ENCODE results near the gene CATSPERD. TPM values are rescaled to one million over a fixed set of nuclear protein-coding genes. Genes with fewer than 3 reads are reported as not detected.

The CATSPERD gene
- total and polyA plus RNA-seq, 3 experiments from 2014 or later, result not detected

DNA sequence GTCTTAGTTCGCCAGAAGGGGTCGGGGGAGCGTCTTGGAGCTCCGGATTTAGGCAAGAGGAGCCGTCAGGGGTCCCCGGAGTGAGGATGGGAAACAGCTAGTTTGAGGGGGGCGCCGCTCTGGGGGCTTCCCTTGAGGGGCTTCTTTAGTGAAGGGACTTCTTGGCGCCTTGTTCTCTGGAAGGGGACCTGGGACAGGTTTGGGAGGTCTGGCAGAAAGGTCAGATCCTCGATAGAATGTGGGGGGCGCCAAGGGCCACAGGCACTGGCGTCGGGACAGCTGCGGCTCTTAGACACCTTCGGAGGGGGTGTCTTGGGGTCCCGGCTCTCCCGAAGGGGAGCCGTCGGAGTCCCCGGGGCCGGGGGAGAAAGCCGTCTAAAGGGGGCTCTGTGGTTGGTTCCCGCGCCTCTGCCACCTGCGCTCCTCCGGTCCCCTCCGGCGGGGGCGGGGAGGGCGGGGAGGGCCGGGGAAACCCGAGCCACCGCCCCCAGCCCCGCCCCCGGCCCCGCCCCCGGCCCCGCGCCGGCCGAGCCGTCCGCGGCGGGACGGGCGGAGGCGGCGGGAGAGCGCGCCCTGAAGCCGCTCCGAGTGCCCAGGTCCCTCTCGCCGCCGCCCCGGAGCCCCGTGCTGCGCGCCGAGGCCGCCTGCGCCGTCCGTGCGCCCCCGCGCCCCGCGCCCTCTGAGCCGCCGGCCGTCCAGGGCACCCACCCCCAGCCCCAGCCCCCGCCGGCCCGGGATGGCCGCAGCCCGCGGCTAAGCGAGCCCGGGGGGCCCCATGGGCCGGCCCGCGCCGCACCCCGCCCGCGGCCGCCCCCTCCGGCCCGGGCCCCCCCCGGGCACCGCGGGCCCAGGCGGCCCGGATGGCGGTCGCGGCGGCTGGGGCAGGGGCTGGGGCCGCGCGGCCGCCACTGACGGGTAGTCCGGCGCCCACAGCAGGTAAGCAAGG, 84.4 kb downstream of the CATSPERD start, which contains the start of gene NRTN:
Gene NRTN, plus strand, starts transcription at position 552 of the 946 bp plus-strand sequence. CDS start 19,099 bp downstream, outside the sequence.
- H3K9me3 Mint-ChIP-seq, result no peaks in the 10 kb centered on the region
- ChIA-PET CTCF (interaction anchor here (0.7 to 2.5 kb wide), 25 partner anchors 8 to 223 kb away, joined by 3 to 44 read pairs (median 4); partner anchors contain the start of genes DUS3L, LONP1, NDUFA11 and VMAC), POLR2A (interaction anchor here (0.6 to 1.5 kb wide), 4 partner anchors 20 to 222 kb away, joined by 3 to 13 read pairs (median 3); partner anchors contain the start of genes NDUFA11 and VMAC)
- peak within 1 kb of the TSS; percentile 75 for H3K4me3 ChIP-seq (ENCODE audit: low read length)
- peak within 1 kb of the TSS; percentile 22 for H3K27ac ChIP-seq (ENCODE audit: low read depth, low read length)
- peaks cover 11 to 18% of the 10 kb centered on the region in 2 donors for H3K27me3 Mint-ChIP-seq
- no peaks in the 10 kb centered on the region for H3K36me3 Mint-ChIP-seq
- H3K27me3 ChIP-seq (ENCODE audit: insufficient read depth, low read length, poor library complexity, severe bottlenecking), result peaks cover 18% of the 10 kb centered on the region
- H3K4me1 Mint-ChIP-seq, result peaks cover 9 to 27% (median 20%) of the 10 kb centered on the region in 3 donors
- no peaks in the 10 kb centered on the region for H3K36me3 ChIP-seq (ENCODE audit: insufficient read depth, low read length)
- no peaks in the 10 kb centered on the region for H3K9me3 ChIP-seq (ENCODE audit: low read length)
- peak within 1 kb of the TSS in 7 of 8 donors; percentile 29 to 88 (median 68) for H3K27ac Mint-ChIP-seq
- peaks cover 20% of the 10 kb centered on the region for H3K4me1 ChIP-seq (ENCODE audit: insufficient read depth, low read length)
- H3K4me3 Mint-ChIP-seq, result peak within 1 kb of the TSS; percentile 27 to 87 (median 67)
- DNase-seq, result peak in 4 of 5 donors; percentile 23 to 46 (median 38)

- Mint-ChIP-seq H3K9me3 (no peaks in the 10 kb centered on the region), H3K4me1 (peaks cover 9 to 27% (median 20%) of the 10 kb centered on the region in 3 donors), H3K4me3 (peak overlapping the region in 6 of 7 donors; percentile 11 to 81 (median 68)), H3K27ac (peak overlapping the region in 1 of 8 donors; percentile 55), H3K27me3 (peaks cover 9 to 16% of the 10 kb centered on the region in 2 donors), H3K36me3 (no peaks in the 10 kb centered on the region)
- ChIA-PET CTCF (interaction anchor here (1.1 kb wide), 1 partner anchor 13 kb away, joined by 3 read pairs; no protein-coding TSS in a partner anchor), POLR2A (no interaction called here)
- DNase-seq, result peak; percentile 26 to 73 (median 44)
- no peaks in the 10 kb centered on the region for H3K36me3 ChIP-seq (ENCODE audit: insufficient read depth, low read length)
- peaks cover 20% of the 10 kb centered on the region for H3K4me1 ChIP-seq (ENCODE audit: insufficient read depth, low read length)
- no peak overlapping the region for H3K27ac ChIP-seq (ENCODE audit: low read depth, low read length)
- peaks cover 10% of the 10 kb centered on the region for H3K27me3 ChIP-seq (ENCODE audit: insufficient read depth, low read length, poor library complexity, severe bottlenecking)
- no peaks in the 10 kb centered on the region for H3K9me3 ChIP-seq (ENCODE audit: low read length)
- no peak overlapping the region for H3K4me3 ChIP-seq (ENCODE audit: low read length)
These were observed 85.2 kb downstream of the CATSPERD start for GRCh38 chr19:5805462-5806132.

GRCh38 chr19:5806133-5806489, 85.7 kb downstream of the CATSPERD start:
- peak overlapping the region in 2 of 8 donors; percentile 36 to 45 for H3K27ac Mint-ChIP-seq
- ChIA-PET POLR2A (no interaction called here), CTCF (interaction anchor here (1.1 kb wide), 1 partner anchor 13 kb away, joined by 3 read pairs; no protein-coding TSS in a partner anchor)

GRCh38 chr19:5806905-5807304, 86.5 kb downstream of the CATSPERD start:
- H3K27ac ChIP-seq (ENCODE audit: low read depth, low read length), result no peak overlapping the region
- H3K4me3 Mint-ChIP-seq, result peak overlapping the region in 2 of 7 donors; percentile 20 to 42
- H3K36me3 ChIP-seq (ENCODE audit: insufficient read depth, low read length), result no peaks in the 10 kb centered on the region
- POLR2A ChIA-PET, result no interaction called here
- peaks cover 8 to 25% (median 20%) of the 10 kb centered on the region in 3 donors for H3K4me1 Mint-ChIP-seq
- no peak for DNase-seq
- peaks cover 18% of the 10 kb centered on the region for H3K4me1 ChIP-seq (ENCODE audit: insufficient read depth, low read length)
- no peaks in the 10 kb centered on the region for H3K9me3 Mint-ChIP-seq
- no peak overlapping the region for H3K4me3 ChIP-seq (ENCODE audit: low read length)
- CTCF ChIA-PET, result interaction anchor here (0.8 kb wide), 1 partner anchor 16 kb away, joined by 3 read pairs; the partner anchor contains the start of gene DUS3L
- H3K36me3 Mint-ChIP-seq, result no peaks in the 10 kb centered on the region
- peaks cover 6% of the 10 kb centered on the region for H3K27me3 ChIP-seq (ENCODE audit: insufficient read depth, low read length, poor library complexity, severe bottlenecking)
- H3K27me3 Mint-ChIP-seq, result peaks cover 8% of the 10 kb centered on the region in 2 donors
- peak overlapping the region in 3 of 8 donors; percentile 1 to 23 (median 11) for H3K27ac Mint-ChIP-seq
- no peaks in the 10 kb centered on the region for H3K9me3 ChIP-seq (ENCODE audit: low read length)

More at GRCh38 chr19:5806133-5806489, 85.7 kb downstream of the CATSPERD start:
- H3K9me3 ChIP-seq (ENCODE audit: low read length), result no peaks in the 10 kb centered on the region
- peaks cover 20% of the 10 kb centered on the region for H3K4me1 ChIP-seq (ENCODE audit: insufficient read depth, low read length)
- no peak overlapping the region for H3K27ac ChIP-seq (ENCODE audit: low read depth, low read length)
- H3K36me3 ChIP-seq (ENCODE audit: insufficient read depth, low read length), result no peaks in the 10 kb centered on the region
- H3K36me3 Mint-ChIP-seq, result no peaks in the 10 kb centered on the region
- peaks cover 8 to 13% of the 10 kb centered on the region in 2 donors for H3K27me3 Mint-ChIP-seq
- peaks cover 9 to 27% (median 20%) of the 10 kb centered on the region in 3 donors for H3K4me1 Mint-ChIP-seq
- no peaks in the 10 kb centered on the region for H3K9me3 Mint-ChIP-seq
- no peak overlapping the region for H3K4me3 ChIP-seq (ENCODE audit: low read length)
- H3K27me3 ChIP-seq (ENCODE audit: insufficient read depth, low read length, poor library complexity, severe bottlenecking), result peaks cover 6% of the 10 kb centered on the region
- peak overlapping the region in 1 of 7 donors; percentile 32 for H3K4me3 Mint-ChIP-seq
- no peak for DNase-seq

- Histone ChIP-seq H3K36me3 (ENCODE audit: insufficient read depth, low read length) (no peaks in the 10 kb centered on the region), H3K27ac (ENCODE audit: low read depth, low read length) (no peak overlapping the region), H3K4me3 (ENCODE audit: low read length) (no peak overlapping the region), H3K9me3 (ENCODE audit: low read length) (no peaks in the 10 kb centered on the region), H3K27me3 (ENCODE audit: insufficient read depth, low read length, poor library complexity, severe bottlenecking) (peaks cover 4% of the 10 kb centered on the region), H3K4me1 (ENCODE audit: insufficient read depth, low read length) (peaks cover 14% of the 10 kb centered on the region)
- Mint-ChIP-seq H3K4me3 (no peak overlapping the region), H3K9me3 (no peaks in the 10 kb centered on the region), H3K36me3 (no peaks in the 10 kb centered on the region), H3K27me3 (peaks cover 5 to 8% of the 10 kb centered on the region in 2 donors), H3K27ac (no peak overlapping the region), H3K4me1 (peaks cover 6 to 17% (median 13%) of the 10 kb centered on the region in 3 donors)
- POLR2A ChIA-PET, result interaction anchor here (0.6 kb wide), 1 partner anchor 11 kb away, joined by 3 read pairs; no protein-coding TSS in a partner anchor
- CTCF ChIA-PET, result interaction anchor here (1.7 kb wide), 2 partner anchors 15 to 214 kb away, joined by 3 to 4 read pairs; no protein-coding TSS in a partner anchor
- DNase-seq, result peak in 1 of 5 donors; percentile 50
These were observed 87.8 kb downstream of the CATSPERD start for GRCh38 chr19:5808120-5808816.

DNA sequence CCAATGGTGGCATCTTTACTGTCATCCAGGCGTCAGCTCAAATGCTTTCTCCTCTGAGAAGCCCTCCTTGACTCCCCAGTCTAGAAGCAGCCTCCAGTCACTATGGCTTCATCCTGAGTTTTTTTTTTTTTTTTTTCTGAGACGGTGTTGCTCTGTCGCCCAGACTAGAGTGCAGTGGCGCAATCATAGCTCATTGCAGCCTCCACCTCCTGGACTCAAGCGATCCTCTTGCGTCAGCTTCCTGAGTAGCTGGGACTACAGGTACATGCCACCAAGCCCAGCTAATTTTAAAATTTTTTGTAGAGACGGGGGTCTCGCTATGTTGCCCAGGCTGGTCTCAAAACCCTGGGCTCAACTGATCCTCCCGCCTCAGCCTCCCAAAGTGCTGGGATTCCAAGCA, 88.6 kb downstream of the CATSPERD start:
- no peak overlapping the region for H3K27ac Mint-ChIP-seq
- no peak overlapping the region for H3K27ac ChIP-seq (ENCODE audit: low read depth, low read length)
- no peak overlapping the region for H3K4me3 ChIP-seq (ENCODE audit: low read length)
- ChIA-PET CTCF (interaction anchor here (1.7 kb wide), 2 partner anchors 16 to 213 kb away, joined by 3 to 4 read pairs; no protein-coding TSS in a partner anchor), POLR2A (no interaction called here)
- H3K9me3 ChIP-seq (ENCODE audit: low read length), result no peaks in the 10 kb centered on the region
- H3K4me3 Mint-ChIP-seq, result no peak overlapping the region
- peaks cover 1 to 9% (median 5%) of the 10 kb centered on the region in 3 donors for H3K4me1 Mint-ChIP-seq
- H3K27me3 Mint-ChIP-seq, result peaks cover 0 to 8% of the 10 kb centered on the region in 2 donors
- H3K9me3 Mint-ChIP-seq, result no peaks in the 10 kb centered on the region
- H3K27me3 ChIP-seq (ENCODE audit: insufficient read depth, low read length, poor library complexity, severe bottlenecking), result no peaks in the 10 kb centered on the region
- no peaks in the 10 kb centered on the region for H3K36me3 ChIP-seq (ENCODE audit: insufficient read depth, low read length)
- no peak for DNase-seq
- peaks cover 6% of the 10 kb centered on the region for H3K4me1 ChIP-seq (ENCODE audit: insufficient read depth, low read length)
- H3K36me3 Mint-ChIP-seq, result no peaks in the 10 kb centered on the region

DNA sequence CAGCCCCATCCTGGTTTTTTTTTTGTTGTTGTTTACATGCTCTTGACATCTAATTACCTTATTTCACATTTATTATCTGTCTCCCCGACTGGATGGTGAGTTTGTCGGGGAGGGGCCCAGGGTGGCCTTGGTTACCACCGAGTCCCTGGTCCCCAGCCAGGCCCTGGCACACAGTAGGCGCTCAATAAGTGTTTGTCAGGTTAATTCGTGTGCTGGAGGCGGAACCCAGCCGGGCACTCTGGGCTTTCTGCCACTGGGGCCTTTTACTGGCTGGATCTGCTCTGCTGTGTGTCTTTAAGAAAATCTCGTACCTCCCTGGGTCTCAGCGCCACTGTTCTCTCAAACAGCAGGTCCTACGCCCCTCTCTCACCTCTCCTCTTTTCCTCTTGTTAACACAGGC, 89.0 kb downstream of the CATSPERD start:
- H3K9me3 Mint-ChIP-seq, result no peaks in the 10 kb centered on the region
- peaks cover 0 to 4% of the 10 kb centered on the region in 2 donors for H3K27me3 Mint-ChIP-seq
- POLR2A ChIA-PET, result no interaction called here
- peaks cover 0 to 5% (median under 1%) of the 10 kb centered on the region in 3 donors for H3K4me1 Mint-ChIP-seq
- no peaks in the 10 kb centered on the region for H3K36me3 Mint-ChIP-seq
- Histone ChIP-seq H3K36me3 (ENCODE audit: insufficient read depth, low read length) (no peaks in the 10 kb centered on the region), H3K4me3 (ENCODE audit: low read length) (no peak overlapping the region), H3K4me1 (ENCODE audit: insufficient read depth, low read length) (peaks cover 2% of the 10 kb centered on the region), H3K27me3 (ENCODE audit: insufficient read depth, low read length, poor library complexity, severe bottlenecking) (no peaks in the 10 kb centered on the region), H3K27ac (ENCODE audit: low read depth, low read length) (no peak overlapping the region), H3K9me3 (ENCODE audit: low read length) (no peaks in the 10 kb centered on the region)
- H3K27ac Mint-ChIP-seq, result no peak overlapping the region
- DNase-seq, result no peak
- H3K4me3 Mint-ChIP-seq, result no peak overlapping the region
- CTCF ChIA-PET, result interaction anchor here (1.7 kb wide), 2 partner anchors 16 to 212 kb away, joined by 3 to 4 read pairs; no protein-coding TSS in a partner anchor

Data from CD8-positive, alpha-beta memory T cell (primary cell).